ENCODE data around the gene TSC22D2. TPM values are rescaled to one million over a fixed set of nuclear protein-coding genes. Genes with fewer than 3 reads are reported as not detected.

The TSC22D2 gene
- total RNA-seq, 2 donors from 2014 or later = 22.4 to 28.3 TPM

- ATAC-seq = no peak
- intact Hi-C loops (cut with DNase I, micrococcal nuclease) = no loop called here
- DNase-seq = no peak
Measured at GRCh38 chr3:150379469-150379868, 28.6 kb upstream of the TSC22D2 start.

- DNase-seq = peak; percentile 41 to 43
- intact Hi-C loops (cut with DNase I, micrococcal nuclease) = no loop called here
- ATAC-seq = peak; percentile 19
Measured at GRCh38 chr3:150384296-150385212, 23.5 kb upstream of the TSC22D2 start.

GRCh38 chr3:150385296-150386242 lies 22.5 kb upstream of the TSC22D2 start:
- ATAC-seq = no peak
- intact Hi-C loops (cut with DNase I, micrococcal nuclease) = no loop called here
- no peak for DNase-seq

- DNase-seq = no peak
- no peak for ATAC-seq
- intact Hi-C loops (cut with DNase I, micrococcal nuclease) = no loop called here
Measured at GRCh38 chr3:150388498-150389418, 19.3 kb upstream of the TSC22D2 start.

GRCh38 chr3:150390087-150390486 lies 18.0 kb upstream of the TSC22D2 start:
- DNase-seq (no peak), ATAC-seq (no peak)
- intact Hi-C loops (cut with DNase I, micrococcal nuclease) = no loop called here

GRCh38 chr3:150391161-150391560 lies 16.9 kb upstream of the TSC22D2 start:
- DNase-seq = no peak
- intact Hi-C loops (cut with DNase I, micrococcal nuclease) = no loop called here
- no peak for ATAC-seq

GRCh38 chr3:150393745-150394144 lies 14.4 kb upstream of the TSC22D2 start:
- DNase-seq (no peak), ATAC-seq (no peak)
- intact Hi-C loops (cut with DNase I, micrococcal nuclease) = no loop called here

GRCh38 chr3:150394606-150395005 lies 13.5 kb upstream of the TSC22D2 start:
- ATAC-seq (no peak), DNase-seq (no peak)
- intact Hi-C loops (cut with DNase I, micrococcal nuclease) = no loop called here

- ATAC-seq (peak; percentile 64), DNase-seq (no peak)
- intact Hi-C loops (cut with DNase I, micrococcal nuclease) = no loop called here
Measured at GRCh38 chr3:150396491-150396890, 11.6 kb upstream of the TSC22D2 start.

GRCh38 chr3:150396956-150397550 lies 11.0 kb upstream of the TSC22D2 start:
- ATAC-seq (no peak), DNase-seq (no peak)
- intact Hi-C loops (cut with DNase I, micrococcal nuclease) = no loop called here

GRCh38 chr3:150399060-150399459 lies 9.0 kb upstream of the TSC22D2 start:
- no peak for DNase-seq
- intact Hi-C loops (cut with DNase I, micrococcal nuclease) = no loop called here
- ATAC-seq = no peak

GRCh38 chr3:150401285-150401684 lies 6.8 kb upstream of the TSC22D2 start:
- ATAC-seq = peak; percentile 38
- no peak for DNase-seq
- intact Hi-C loops (cut with DNase I, micrococcal nuclease) = no loop called here

- intact Hi-C loops (cut with DNase I, micrococcal nuclease) = no loop called here
- ATAC-seq (no peak), DNase-seq (no peak)
Measured at GRCh38 chr3:150402217-150402616, 5.9 kb upstream of the TSC22D2 start.

GRCh38 chr3:150404023-150404422 lies 4.1 kb upstream of the TSC22D2 start:
- ATAC-seq (no peak), DNase-seq (no peak)
- intact Hi-C loops (cut with DNase I, micrococcal nuclease) = no loop called here

- DNase-seq (no peak), ATAC-seq (no peak)
- intact Hi-C loops (cut with DNase I, micrococcal nuclease) = no loop called here
Measured at GRCh38 chr3:150407051-150407807, 869 bp upstream of the TSC22D2 start.

- intact Hi-C loops (cut with DNase I, micrococcal nuclease) = no loop called here
- ATAC-seq (peak; percentile 5), DNase-seq (no peak)
Measured at GRCh38 chr3:150407808-150408220, 284 bp upstream of the TSC22D2 start.

- DNase-seq = peak in 1 of 2 donors; percentile 38
- intact Hi-C loops (cut with DNase I, micrococcal nuclease) = no loop called here
Measured at GRCh38 chr3:150409125-150409511, 1.0 kb downstream of the TSC22D2 start.

More at GRCh38 chr3:150409125-150409511, 1.0 kb downstream of the TSC22D2 start:
- ATAC-seq = no peak
